PC-3 (cell line): ENCODE results near the gene PCDHGA3. TPM values are rescaled to one million over a fixed set of nuclear protein-coding genes. Genes with fewer than 3 reads are reported as not detected.

Source experiments
- ATAC-seq: fragments of 200-7000 bp; cut with Tn5 transposase; 2 replicates; pipeline ENCODE4 v1.9.1; 2020; ENCODE audit warnings: mild to moderate bottlenecking, moderate library complexity
- BruUV-seq: library from RNA; stranded (reverse); fragments of 400-500 nt; replicated peaks from 2 replicates; lab custom pipeline; 2021; lab: Mats Ljungman, UMichigan
- CTCF ChIA-PET: fragments of 300-600 bp; sonication (Branson Sonifier 250); formaldehyde crosslinking; loops from one replicate; lab custom pipeline; 2022; ENCODE audit warnings: antibody characterized with exemption; lab: Charles Lee
- POLR2A ChIA-PET: fragments of 300-600 bp; sonication (Branson Sonifier 250); formaldehyde crosslinking; loops from one replicate; lab custom pipeline; 2022; ENCODE audit warnings: antibody characterized with exemption; ENCODE audit not compliant: unreplicated experiment; lab: Charles Lee
- DNase-seq: peaks from one replicate; pipeline ENCODE4 v3.0.0-alpha.2; 2015
- H2AFZ ChIP-seq: fragments of 300-600 bp; sonication (generic); 2 replicates; pipeline ENCODE4 v1.6.0; 2016; ENCODE audit warnings: antibody characterized with exemption, low read length
- H3F3A ChIP-seq: fragments of 300-600 bp; sonication (generic); one replicate; pipeline ENCODE4 v1.6.0; 2017; ENCODE audit warnings: antibody characterized with exemption, low read length, control low read depth, mild to moderate bottlenecking; ENCODE audit not compliant: unreplicated experiment
- H3K27ac ChIP-seq: fragments of 300-600 bp; sonication (generic); 2 replicates; pipeline ENCODE4 v1.5.1; 2016; ENCODE audit warnings: mild to moderate bottlenecking, low read length
- H3K27me3 ChIP-seq: fragments of 300-600 bp; sonication (generic); 2 replicates; pipeline ENCODE4 v1.6.1; 2016; ENCODE audit warnings: low read length, mixed read lengths
- H3K36me3 ChIP-seq: fragments of 300-600 bp; sonication (generic); 2 replicates; pipeline ENCODE4 v1.6.1; 2016; ENCODE audit warnings: low read depth, mixed run types, low read length, mixed read lengths
- H3K4me1 ChIP-seq: fragments of 300-600 bp; sonication (generic); 2 replicates; pipeline ENCODE4 v1.5.1; 2016; ENCODE audit warnings: low read length; ENCODE audit not compliant: insufficient read depth
- H3K4me2 ChIP-seq: fragments of 300-600 bp; sonication (generic); 2 replicates; pipeline ENCODE4 v1.6.0; 2016; ENCODE audit warnings: low read length
- H3K4me3 ChIP-seq: fragments of 300-600 bp; sonication (generic); 2 replicates; pipeline ENCODE4 v1.5.1; 2016; ENCODE audit warnings: mild to moderate bottlenecking, low read length, mixed read lengths
- H3K79me2 ChIP-seq: fragments of 300-600 bp; sonication (generic); 2 replicates; pipeline ENCODE4 v1.6.1; 2017; ENCODE audit warnings: low read length, mixed read lengths
- H3K9ac ChIP-seq: fragments of 300-600 bp; sonication (generic); 2 replicates; pipeline ENCODE4 v1.6.0; 2016; ENCODE audit warnings: mild to moderate bottlenecking, low read length
- H3K9me2 ChIP-seq: fragments of 300-600 bp; sonication (generic); replicated peaks from 2 replicates; pipeline ENCODE4 v1.6.1; 2016; ENCODE audit warnings: mixed run types, low read length, mixed read lengths
- H3K9me3 ChIP-seq: fragments of 300-600 bp; sonication (generic); 2 replicates; pipeline ENCODE4 v1.6.1; 2016; ENCODE audit warnings: low read length, mixed read lengths
- H4K20me1 ChIP-seq: fragments of 300-600 bp; sonication (generic); 2 replicates; pipeline ENCODE4 v1.6.1; 2016; ENCODE audit warnings: low read length, mixed read lengths
- CTCF ChIP-seq: fragments of 300-600 bp; sonication (generic); conservative IDR thresholded peaks from 2 replicates; pipeline ENCODE4 v1.5.1; 2017; ENCODE audit warnings: antibody characterized with exemption, low read depth, mild to moderate bottlenecking, low read length
- EZH2 ChIP-seq: fragments of 300-600 bp; sonication (generic); IDR thresholded peaks from one replicate; pipeline ENCODE4 v1.6.1; 2017; ENCODE audit warnings: antibody characterized with exemption, mild to moderate bottlenecking, low read length; ENCODE audit not compliant: unreplicated experiment
- EZH2phosphoT487 ChIP-seq: fragments of 300-600 bp; sonication (generic); IDR thresholded peaks from 2 replicates; pipeline ENCODE4 v1.6.1; 2018; ENCODE audit warnings: mild to moderate bottlenecking, antibody characterized with exemption, low read length, borderline replicate concordance
- intact Hi-C: fragments of 100-400 bp; cut with micrococcal nuclease; formaldehyde crosslinking; loops from 2 replicates; pipeline ENCODE4 v1.9.0; 2023
- total RNA-seq: library from RNA; depleted of rRNA; stranded (reverse); fragments of >200 nt; gene quantifications from 2 replicates; pipeline ENCODE4 v1.2.3, GENCODE V29; 2014

PCDHGA3 gene
- total RNA-seq, 1 experiment from 2014 or later = not detected

DNA sequence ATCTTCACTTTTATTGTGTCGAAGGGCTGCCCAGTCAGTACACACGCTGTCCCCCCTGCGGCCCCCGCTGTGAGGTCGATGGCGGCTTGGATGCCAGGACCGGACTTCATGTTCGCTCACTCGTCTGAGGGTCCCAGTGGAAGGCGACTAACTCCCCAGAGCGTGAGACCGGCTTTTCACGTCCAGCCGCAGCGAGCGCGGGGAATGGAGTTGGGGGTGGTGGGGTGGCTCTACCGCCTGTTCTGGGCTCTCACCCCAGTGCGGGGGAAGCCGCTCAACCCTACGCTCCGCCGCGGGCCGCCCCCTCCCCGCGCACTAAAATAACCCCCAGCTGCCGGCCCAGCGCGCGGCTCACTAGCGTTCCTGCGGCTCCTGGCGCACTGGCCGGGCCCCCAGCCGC, 39.9 kb upstream of the PCDHGA3 start, which contains the start of gene SLC25A2:
SLC25A2 (minus strand) TSS at position 294 of the 400 bp plus-strand sequence; CDS start at position 110, 184 bp downstream.
- Histone ChIP-seq H3K79me2 (no peaks in the 10 kb centered on the region), H2AFZ (no peak within 1 kb of the TSS), H3K4me1 (no peaks in the 10 kb centered on the region), H3K36me3 (no peaks in the 10 kb centered on the region), H3K4me2 (no peak within 1 kb of the TSS), H3K27me3 (no peaks in the 10 kb centered on the region), H3K9me3 (no peaks in the 10 kb centered on the region), H3K9me2 (no peaks in the 10 kb centered on the region), H3K4me3 (no peak within 1 kb of the TSS), H3K9ac (no peak within 1 kb of the TSS), H3K27ac (no peak within 1 kb of the TSS), H4K20me1 (no peaks in the 10 kb centered on the region), H3F3A (no peaks in the 10 kb centered on the region)
- DNase-seq (no peak), ATAC-seq (no peak)
- TF ChIP-seq CTCF = no peak
- TF ChIP-seq EZH2 = no peak
- no peak for TF ChIP-seq EZH2phosphoT487
- no TSS peak for BruUV-seq
- ChIA-PET CTCF (no interaction called here), POLR2A (no interaction called here)
- intact Hi-C loops = no loop called here

DNA sequence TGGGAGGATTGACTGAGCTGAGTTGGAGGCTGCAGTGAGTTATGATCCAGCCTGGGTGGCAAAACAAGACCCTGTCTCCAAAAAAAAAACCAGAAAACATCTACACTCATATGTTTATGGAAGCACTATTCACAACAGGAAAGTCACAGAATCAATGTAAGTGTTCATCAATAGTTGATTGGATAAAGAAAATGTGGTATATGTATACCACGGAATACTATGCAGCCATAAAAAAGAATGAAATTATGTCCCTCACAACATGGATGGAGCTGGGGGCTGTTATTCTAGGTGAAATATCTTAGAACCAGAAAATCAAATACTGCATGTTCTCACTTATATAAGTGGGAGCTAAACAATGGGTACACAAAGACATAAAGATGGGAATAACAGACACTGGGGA, 37.0 kb upstream of the PCDHGA3 start:
- ATAC-seq = no peak
- no peaks in the 10 kb centered on the region for H3K79me2 ChIP-seq

More for the DNA sequence above, 37.0 kb upstream of the PCDHGA3 start:
- ChIA-PET POLR2A (no interaction called here), CTCF (no interaction called here)
- no peaks in the 10 kb centered on the region for H3F3A ChIP-seq
- no peaks in the 10 kb centered on the region for H3K4me1 ChIP-seq
- no peak overlapping the region for H3K27ac ChIP-seq
- no peaks in the 10 kb centered on the region for H4K20me1 ChIP-seq
- no peaks in the 10 kb centered on the region for H3K9me2 ChIP-seq
- no peak overlapping the region for H3K4me2 ChIP-seq
- H3K9me3 ChIP-seq = no peaks in the 10 kb centered on the region
- intact Hi-C loops = no loop called here
- no peak overlapping the region for H2AFZ ChIP-seq
- BruUV-seq = no TSS peak
- H3K27me3 ChIP-seq = no peaks in the 10 kb centered on the region
- DNase-seq = no peak
- TF ChIP-seq EZH2phosphoT487 = no peak
- TF ChIP-seq CTCF = no peak
- TF ChIP-seq EZH2 = no peak
- no peaks in the 10 kb centered on the region for H3K36me3 ChIP-seq
- H3K4me3 ChIP-seq = no peak overlapping the region
- H3K9ac ChIP-seq = no peak overlapping the region
